Upper lobe of right lung (tissue), 1 donor: Measurements from ENCODE around the gene GGT5. TPM values are rescaled to one million over a fixed set of nuclear protein-coding genes. Genes with fewer than 3 reads are reported as not detected.

ENCODE experiments used
- ATAC-seq: fragments of 200-7000 bp; cut with Tn5 transposase; one replicate; pipeline ENCODE4 v1.9.1; 2020; ENCODE audit warnings: mild to moderate bottlenecking, moderate library complexity
- DNase-seq: peaks from one replicate; pipeline ENCODE4 v3.0.0-alpha.2; 2020
- H3K27ac ChIP-seq: fragments of 200-600 bp; one replicate; pipeline ENCODE4 v1.8.0; 2022
- H3K27me3 ChIP-seq: fragments of 200-600 bp; one replicate; pipeline ENCODE4 v1.8.0; 2022; ENCODE audit warnings: mild to moderate bottlenecking
- H3K36me3 ChIP-seq: fragments of 200-600 bp; one replicate; pipeline ENCODE4 v1.8.0; 2022
- H3K4me1 ChIP-seq: fragments of 200-600 bp; one replicate; pipeline ENCODE4 v1.8.0; 2022
- H3K4me3 ChIP-seq: fragments of 200-600 bp; one replicate; pipeline ENCODE4 v1.8.0; 2022; ENCODE audit warnings: mild to moderate bottlenecking
- H3K9me3 ChIP-seq: fragments of 200-600 bp; one replicate; pipeline ENCODE4 v1.8.0; 2022
- intact Hi-C: fragments of 100-400 bp; cut with DNase I; formaldehyde crosslinking; loops from one replicate; pipeline ENCODE4 v1.11.0; 2022
- total RNA-seq: library from RNA; stranded (reverse); fragmentation: NEBNext Ultra II Directional; extraction: Animal tissue kit (Norgen Biotek cat#: 25700); gene quantifications from one replicate; pipeline ENCODE4 v1.2.1, GENCODE V29; 2021
- TF ChIP-seq, protein P1 (sequence below): fragments of 200-600 bp; IDR thresholded peaks from one replicate; pipeline ENCODE4 v1.8.0; 2022; ENCODE audit warnings: antibody characterized with exemption
- donor health status: DM: no; HTN: yes; CAD: no; lungs with severe emphysema.

The GGT5 gene
- total RNA-seq, 1 donor from 2014 or later, result 66.5 TPM

DNA sequence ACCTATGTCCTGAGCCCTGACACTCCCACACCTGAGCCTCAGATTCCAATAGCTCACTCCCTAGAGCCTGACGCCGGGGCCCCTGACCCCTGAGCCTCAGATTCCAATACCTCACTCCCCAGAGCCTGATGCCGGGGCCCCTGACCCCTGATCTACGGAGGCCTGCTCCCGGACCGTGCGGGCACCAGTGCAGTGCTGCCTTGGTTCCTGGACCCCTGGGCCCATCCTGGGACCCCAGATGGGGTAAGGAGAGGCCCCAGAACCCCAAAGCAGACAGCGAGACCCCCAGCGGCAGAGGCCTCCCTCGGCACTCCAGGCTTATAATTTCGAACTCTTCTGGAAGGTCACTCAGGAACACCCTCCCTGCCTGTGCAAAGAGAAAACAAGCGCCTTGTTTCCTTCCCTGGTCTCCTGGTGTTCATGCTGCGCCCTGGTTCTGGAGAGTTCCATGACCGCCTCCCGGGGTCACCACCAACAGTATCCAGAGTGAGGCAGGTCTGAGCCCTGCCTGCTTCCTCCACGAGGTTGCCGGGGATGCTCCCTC lies 56.1 kb downstream of the GGT5 start:
- TF ChIP-seq, protein P1, sequence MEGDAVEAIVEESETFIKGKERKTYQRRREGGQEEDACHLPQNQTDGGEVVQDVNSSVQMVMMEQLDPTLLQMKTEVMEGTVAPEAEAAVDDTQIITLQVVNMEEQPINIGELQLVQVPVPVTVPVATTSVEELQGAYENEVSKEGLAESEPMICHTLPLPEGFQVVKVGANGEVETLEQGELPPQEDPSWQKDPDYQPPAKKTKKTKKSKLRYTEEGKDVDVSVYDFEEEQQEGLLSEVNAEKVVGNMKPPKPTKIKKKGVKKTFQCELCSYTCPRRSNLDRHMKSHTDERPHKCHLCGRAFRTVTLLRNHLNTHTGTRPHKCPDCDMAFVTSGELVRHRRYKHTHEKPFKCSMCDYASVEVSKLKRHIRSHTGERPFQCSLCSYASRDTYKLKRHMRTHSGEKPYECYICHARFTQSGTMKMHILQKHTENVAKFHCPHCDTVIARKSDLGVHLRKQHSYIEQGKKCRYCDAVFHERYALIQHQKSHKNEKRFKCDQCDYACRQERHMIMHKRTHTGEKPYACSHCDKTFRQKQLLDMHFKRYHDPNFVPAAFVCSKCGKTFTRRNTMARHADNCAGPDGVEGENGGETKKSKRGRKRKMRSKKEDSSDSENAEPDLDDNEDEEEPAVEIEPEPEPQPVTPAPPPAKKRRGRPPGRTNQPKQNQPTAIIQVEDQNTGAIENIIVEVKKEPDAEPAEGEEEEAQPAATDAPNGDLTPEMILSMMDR, result no peak
- no peak overlapping the region for H3K4me3 ChIP-seq
- intact Hi-C loops, result no loop called here
- H3K36me3 ChIP-seq, result no peaks in the 10 kb centered on the region
- H3K27me3 ChIP-seq, result no peaks in the 10 kb centered on the region
- no peak for DNase-seq
- no peak for ATAC-seq
- peaks cover 16% of the 10 kb centered on the region for H3K4me1 ChIP-seq
- H3K27ac ChIP-seq, result peak overlapping the region; percentile 51
- H3K9me3 ChIP-seq, result no peaks in the 10 kb centered on the region

DNA sequence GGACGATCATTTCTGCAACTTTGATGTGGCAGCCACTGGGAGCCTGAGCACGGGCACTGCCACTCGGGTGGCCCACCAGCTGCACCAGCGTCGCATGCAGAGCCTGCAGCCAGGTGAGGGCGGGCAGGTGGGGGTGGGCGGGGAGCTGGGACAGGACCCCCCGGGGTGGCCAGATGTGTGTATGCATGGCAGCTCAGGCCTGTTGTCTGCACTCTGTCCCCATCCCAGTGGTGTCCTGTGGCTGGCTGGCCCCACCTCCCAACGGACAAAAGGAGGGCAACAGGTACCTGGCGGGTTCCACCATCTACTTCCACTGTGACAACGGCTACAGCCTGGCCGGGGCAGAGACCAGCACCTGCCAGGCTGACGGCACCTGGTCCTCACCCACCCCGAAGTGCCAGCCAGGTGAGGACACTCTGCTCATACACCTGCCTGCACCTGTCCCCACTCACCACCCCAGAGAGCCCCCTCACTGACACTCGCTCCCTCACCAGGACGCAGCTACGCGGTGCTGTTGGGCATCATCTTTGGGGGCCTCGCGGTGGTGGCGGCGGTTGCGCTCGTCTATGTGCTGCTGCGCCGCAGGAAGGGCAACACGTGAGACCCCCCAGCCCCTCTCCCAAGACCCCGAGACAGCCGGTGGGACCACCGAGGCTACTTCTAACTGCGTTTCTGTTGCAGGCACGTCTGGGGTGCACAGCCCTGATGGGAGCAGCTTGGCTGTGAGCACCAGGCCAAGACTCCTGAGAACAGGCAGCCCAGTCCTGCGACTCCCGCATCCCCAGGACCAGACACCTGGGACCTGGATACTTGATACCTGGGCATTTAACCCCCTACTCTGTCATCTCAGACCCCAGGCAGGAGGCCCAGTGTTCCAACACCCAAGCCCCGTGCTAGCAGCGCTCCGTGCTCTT lies 56.9 kb downstream of the GGT5 start:
- intact Hi-C loops, result no loop called here
- Histone ChIP-seq H3K27me3 (no peaks in the 10 kb centered on the region), H3K4me3 (no peak overlapping the region), H3K4me1 (peaks cover 16% of the 10 kb centered on the region), H3K9me3 (no peaks in the 10 kb centered on the region), H3K27ac (no peak overlapping the region), H3K36me3 (no peaks in the 10 kb centered on the region)
- no peak for ATAC-seq
- TF ChIP-seq, protein P1, result no peak
- peak; percentile 61 for DNase-seq

DNA sequence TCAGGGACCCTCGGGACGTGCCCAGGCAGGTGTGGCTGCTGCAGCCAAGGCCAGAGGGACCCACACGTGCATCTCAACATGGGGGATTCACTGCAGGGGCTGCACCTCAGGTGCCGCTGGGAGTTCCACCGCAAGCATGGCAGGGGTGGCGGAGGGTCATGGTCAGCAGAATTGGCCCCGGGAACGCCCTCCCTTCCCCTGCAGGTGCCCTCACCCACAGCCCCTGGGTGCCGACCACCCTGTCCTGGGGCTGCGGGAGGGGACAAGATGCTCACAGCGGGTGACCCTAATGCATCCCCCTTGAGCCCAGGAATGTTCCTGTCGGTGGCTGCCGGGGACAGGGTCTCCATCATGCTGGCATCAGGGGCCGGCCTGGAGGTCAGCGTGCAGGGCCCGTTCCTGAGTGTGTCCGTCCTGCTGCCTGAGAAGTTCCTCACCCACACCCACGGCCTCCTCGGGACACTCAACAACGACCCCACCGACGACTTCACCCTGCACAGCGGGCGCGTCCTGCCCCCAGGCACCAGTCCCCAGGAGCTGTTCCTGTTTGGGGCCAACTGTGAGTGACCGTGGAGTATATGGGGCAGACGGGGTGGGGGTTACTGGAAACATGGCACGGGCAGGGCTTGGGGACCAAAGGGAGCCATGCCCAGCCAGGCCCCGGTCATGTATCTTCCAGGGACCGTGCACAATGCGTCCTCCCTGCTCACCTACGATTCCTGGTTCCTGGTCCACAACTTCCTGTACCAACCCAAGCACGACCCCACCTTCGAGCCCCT lies 57.8 kb downstream of the GGT5 start:
- DNase-seq (peak; percentile 62), ATAC-seq (no peak)
- H3K9me3 ChIP-seq, result no peaks in the 10 kb centered on the region
- no peaks in the 10 kb centered on the region for H3K36me3 ChIP-seq
- H3K27ac ChIP-seq, result no peak overlapping the region
- no peak overlapping the region for H3K4me3 ChIP-seq
- intact Hi-C loops, result no loop called here
- no peaks in the 10 kb centered on the region for H3K27me3 ChIP-seq
- TF ChIP-seq, protein P1, result no peak
- H3K4me1 ChIP-seq, result peaks cover 16% of the 10 kb centered on the region

DNA sequence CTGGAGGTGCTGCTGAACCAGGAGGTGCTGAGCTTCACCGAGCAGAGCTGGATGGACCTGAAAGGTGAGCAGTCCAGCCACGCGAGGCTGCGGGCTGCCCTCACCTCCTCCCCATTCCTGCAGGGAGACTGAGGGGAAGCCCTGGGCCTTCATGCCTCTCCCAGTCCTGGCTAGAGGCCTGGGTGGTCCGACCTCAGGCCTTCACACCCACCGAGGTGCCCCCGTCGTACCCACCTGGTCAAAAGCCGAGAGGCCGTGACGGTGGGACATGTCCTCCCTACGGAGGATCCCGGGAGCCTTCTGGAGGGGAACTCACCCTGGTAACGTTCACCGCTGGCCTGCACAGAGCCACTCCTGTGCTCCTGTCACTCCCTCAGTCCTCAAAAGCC lies 58.5 kb downstream of the GGT5 start:
- ATAC-seq (no peak), DNase-seq (peak; percentile 62)
- Histone ChIP-seq H3K27ac (no peak overlapping the region), H3K9me3 (no peaks in the 10 kb centered on the region), H3K27me3 (no peaks in the 10 kb centered on the region), H3K4me3 (no peak overlapping the region), H3K36me3 (no peaks in the 10 kb centered on the region), H3K4me1 (peaks cover 16% of the 10 kb centered on the region)
- TF ChIP-seq, protein P1, result no peak
- intact Hi-C loops, result no loop called here

DNA sequence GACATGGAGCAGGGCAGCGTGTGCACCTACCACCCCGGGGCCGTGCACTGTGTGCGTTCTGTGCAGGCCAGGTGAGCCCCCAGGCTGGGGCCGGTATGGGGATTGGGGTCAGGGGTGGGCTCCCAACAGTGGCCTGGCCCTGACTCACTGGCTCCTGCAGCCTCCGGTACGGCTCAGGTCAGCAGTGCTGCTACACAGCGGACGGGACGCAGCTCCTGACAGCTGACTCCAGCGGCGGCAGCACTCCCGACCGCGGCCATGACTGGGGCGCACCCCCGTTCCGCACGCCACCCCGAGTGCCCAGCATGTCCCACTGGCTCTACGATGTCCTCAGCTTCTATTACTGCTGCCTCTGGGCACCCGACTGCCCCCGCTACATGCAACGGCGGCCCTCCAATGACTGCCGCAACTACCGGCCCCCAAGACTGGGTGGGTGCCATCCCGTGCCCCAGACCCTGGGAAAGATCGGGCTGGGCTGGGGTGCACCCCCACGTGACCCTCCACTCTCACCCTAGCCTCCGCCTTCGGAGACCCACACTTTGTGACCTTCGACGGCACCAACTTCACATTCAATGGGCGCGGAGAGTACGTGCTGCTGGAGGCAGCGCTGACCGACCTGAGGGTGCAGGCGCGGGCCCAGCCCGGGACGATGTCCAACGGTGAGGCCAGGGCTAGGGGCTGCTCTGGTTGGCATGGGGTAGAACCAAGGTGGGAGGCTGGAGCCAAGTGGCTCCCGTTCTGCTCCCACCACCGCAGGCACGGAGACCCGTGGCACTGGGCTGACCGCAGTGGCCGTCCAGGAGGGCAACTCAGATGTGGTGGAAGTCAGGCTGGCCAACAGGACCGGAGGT lies 59.2 kb downstream of the GGT5 start:
- Histone ChIP-seq H3K9me3 (no peaks in the 10 kb centered on the region), H3K27ac (no peak overlapping the region), H3K4me1 (peaks cover 19% of the 10 kb centered on the region), H3K36me3 (no peaks in the 10 kb centered on the region), H3K27me3 (no peaks in the 10 kb centered on the region), H3K4me3 (no peak overlapping the region)
- intact Hi-C loops, result no loop called here
- DNase-seq, result peak; percentile 66
- no peak for ATAC-seq
- TF ChIP-seq, protein P1, result no peak
